ENCODE data around the gene KCNIP4.

Gene KCNIP4

GRCh38 chr4:20698382-20698781 lies 1250.2 kb downstream of the KCNIP4 start:
- no peak for DNase-seq

GRCh38 chr4:20696815-20697214 lies 1251.8 kb downstream of the KCNIP4 start:
- DNase-seq: no peak

GRCh38 chr4:20687864-20688263 lies 1260.7 kb downstream of the KCNIP4 start:
- DNase-seq: no peak

- DNase-seq: no peak
Observed at GRCh38 chr4:20684852-20685763, 1263.5 kb downstream of the KCNIP4 start.

- DNase-seq: no peak
Observed at GRCh38 chr4:20683766-20684165, 1264.8 kb downstream of the KCNIP4 start.

GRCh38 chr4:20682853-20683252 lies 1265.7 kb downstream of the KCNIP4 start:
- no peak for DNase-seq

GRCh38 chr4:20681271-20681670 lies 1267.3 kb downstream of the KCNIP4 start:
- no peak for DNase-seq

GRCh38 chr4:20680736-20681135 lies 1267.8 kb downstream of the KCNIP4 start:
- DNase-seq: no peak

GRCh38 chr4:20679951-20680350 lies 1268.6 kb downstream of the KCNIP4 start:
- DNase-seq: no peak

Data from activated T-cell treated with anti-CD3 and anti-CD28 coated beads, Interleukin-2, amount 50 U/mL, for 1 hour (primary cell).